GM12878 (cell line): ENCODE results near the gene PHKB. TPM values are rescaled to one million over a fixed set of nuclear protein-coding genes. Genes with fewer than 3 reads are reported as not detected.

Experiments
- ATAC-seq: fragments of 200-7000 bp; cut with Tn5 transposase; 3 replicates; pipeline ENCODE4 v1.9.1; 2020; ENCODE audit warnings: mild to moderate bottlenecking, moderate library complexity
- BruUV-seq: library from RNA; stranded (reverse); fragments of 400-500 nt; replicated peaks from 2 replicates; lab custom pipeline; 2021; lab: Mats Ljungman, UMichigan
- CTCF ChIA-PET: fragments of 300-600 bp; sonication (Branson Sonifier 250); formaldehyde crosslinking; extraction: SDS; loops from one replicate; lab custom pipeline; 2021; ENCODE audit warnings: inconsistent platforms; lab: Yijun Ruan, JAX
- POLR2A ChIA-PET: fragments of 350-600 bp; formaldehyde crosslinking; extraction: SDS; loops from one replicate; lab custom pipeline; 2021; ENCODE audit warnings: inconsistent platforms; lab: Charles Lee
- RAD21 ChIA-PET: fragments of 300-600 bp; sonication (Branson Sonifier 250); formaldehyde crosslinking; loops from one replicate; lab custom pipeline; 2023; ENCODE audit warnings: antibody characterized with exemption; ENCODE audit not compliant: unreplicated experiment; lab: Charles Lee
- SMC1A ChIA-PET: fragments of 300-600 bp; sonication (Branson Sonifier 250); formaldehyde crosslinking; loops from one replicate; lab custom pipeline; 2023; ENCODE audit not compliant: unreplicated experiment, uncharacterized antibody; lab: Charles Lee
- DNase-seq: peaks from one replicate; pipeline ENCODE4 v3.0.0-alpha.2; 2011; ENCODE audit warnings: low read depth, low spot score
- FAIRE-seq: peaks from 3 replicates; lab custom pipeline; 2011; peaks lifted over from hg19 to GRCh38; lab: Jason Lieb, UNC
- H2AFZ ChIP-seq: 2 replicates; pipeline ENCODE4 v1.6.0; 2011; ENCODE audit warnings: low read depth, low read length, control low read depth; ENCODE audit not compliant: control insufficient read depth
- H3K27ac ChIP-seq: 2 replicates; pipeline ENCODE4 v1.5.1; 2011; ENCODE audit warnings: control low read depth; ENCODE audit not compliant: control insufficient read depth, insufficient read depth
- H3K27me3 ChIP-seq, 2 experiments: replicated peaks in 1 of 2; 2 replicates each; pipeline versions ENCODE4 v1.6.0 to v1.6.1; 2011; ENCODE audit warnings: low read length in 1 of 2; ENCODE audit not compliant: control insufficient read depth in 2 of 2, insufficient read depth in 2 of 2
- H3K36me3 ChIP-seq, 2 experiments: 2 replicates each; pipeline ENCODE4 v1.5.1; 2011; ENCODE audit warnings: low read length in 1 of 2; ENCODE audit not compliant: control insufficient read depth in 2 of 2, insufficient read depth in 2 of 2
- H3K4me1 ChIP-seq: 2 replicates; pipeline ENCODE4 v1.6.1; 2011; ENCODE audit warnings: mild to moderate bottlenecking, low read length, moderate library complexity, mixed read lengths; ENCODE audit not compliant: control insufficient read depth, insufficient read depth
- H3K4me2 ChIP-seq: 2 replicates; pipeline ENCODE4 v1.6.0; 2011; ENCODE audit warnings: control low read depth; ENCODE audit not compliant: control insufficient read depth, insufficient read depth
- H3K4me3 ChIP-seq: fragments of 200-600 bp; sonication (generic); 2 replicates; pipeline ENCODE4 v1.5.1; 2016
- H3K79me2 ChIP-seq: 2 replicates; pipeline ENCODE4 v1.6.0; 2011; ENCODE audit warnings: low read length; ENCODE audit not compliant: control insufficient read depth, insufficient read depth
- H3K9ac ChIP-seq: 2 replicates; pipeline ENCODE4 v1.8.0; 2011; ENCODE audit warnings: low read length, control low read depth, mixed read lengths; ENCODE audit not compliant: control insufficient read depth, insufficient read depth
- H3K9me3 ChIP-seq: replicated peaks from 3 replicates; pipeline ENCODE4 v1.5.1; 2011; ENCODE audit warnings: mild to moderate bottlenecking, low read length; ENCODE audit not compliant: control insufficient read depth, insufficient read depth
- H4K20me1 ChIP-seq: 2 replicates; pipeline ENCODE4 v1.6.0; 2011; ENCODE audit not compliant: control insufficient read depth, insufficient read depth
- CHD4 ChIP-seq: fragments of 200-600 bp; sonication (generic); IDR thresholded peaks from 2 replicates; pipeline ENCODE4 v1.6.1; 2016; ENCODE audit warnings: mild to moderate bottlenecking
- EED ChIP-seq: sonication (generic); IDR thresholded peaks from 2 replicates; pipeline ENCODE4 v1.6.1; 2016; ENCODE audit warnings: antibody characterized with exemption, low read depth
- HDAC6 ChIP-seq: fragments of 200-600 bp; sonication (generic); IDR thresholded peaks from one replicate; pipeline ENCODE4 v1.8.0; 2017; ENCODE audit warnings: antibody characterized with exemption; ENCODE audit not compliant: unreplicated experiment
- IKZF2 ChIP-seq, 2 experiments: fragments of 450-650 bp; IDR thresholded peaks; 2 replicates each; pipeline ENCODE4 v1.6.1; 2017; ENCODE audit warnings: mild to moderate bottlenecking in 2 of 2, moderate library complexity in 2 of 2
- JUNB ChIP-seq: IDR thresholded peaks from 2 replicates; pipeline ENCODE4 v1.6.1; 2016; ENCODE audit warnings: antibody characterized with exemption, mild to moderate bottlenecking
- JUND ChIP-seq: IDR thresholded peaks from 2 replicates; pipeline ENCODE4 v1.6.1; 2012; ENCODE audit warnings: low read depth, mild to moderate bottlenecking, low read length, improper control_type of control experiment, moderate library complexity
- MTA3 ChIP-seq: IDR thresholded peaks from 2 replicates; pipeline ENCODE4 v1.6.1; 2012; ENCODE audit warnings: low read length, inconsistent platforms, borderline replicate concordance
- NFYB ChIP-seq: IDR thresholded peaks from 2 replicates; pipeline ENCODE4 v1.6.1; 2011; ENCODE audit warnings: low read depth, mild to moderate bottlenecking, low read length, improper control_type of control experiment, moderate library complexity; ENCODE audit not compliant: insufficient read depth
- POLR2AphosphoS2 ChIP-seq: IDR thresholded peaks from 2 replicates; pipeline ENCODE4 v1.6.1; 2011; ENCODE audit warnings: low read depth, mild to moderate bottlenecking, low read length, improper control_type of control experiment, moderate library complexity
- POLR2AphosphoS5 ChIP-seq: IDR thresholded peaks from 2 replicates; pipeline ENCODE4 v1.6.1; 2011; ENCODE audit warnings: mild to moderate bottlenecking, low read length, inconsistent platforms
- SP1 ChIP-seq: IDR thresholded peaks from one replicate; pipeline ENCODE4 v1.6.1; 2011; ENCODE audit warnings: low read depth, low read length
- ZZZ3 ChIP-seq: IDR thresholded peaks from 2 replicates; pipeline ENCODE4 v1.6.1; 2011; ENCODE audit warnings: low read depth; ENCODE audit not compliant: control insufficient read depth, insufficient read length
- WGBS: methylation state at CpG from one replicate; pipeline ENCODE4 v1.1.6; 2016; ENCODE audit warnings: low lambda C conversion rate; ENCODE audit not compliant: insufficient replicate concordance, insufficient coverage; ENCODE audit errors: missing lambda C conversion rate; 5-methylcytosine and 5-hydroxymethylcytosine counted together
- in situ Hi-C: fragments of 300-500 bp; cut with MboI; formaldehyde crosslinking; loops from 9 replicates; pipeline ENCODE4 v1.14.3; 2018; ENCODE audit warnings: mixed read lengths
- intact Hi-C: fragments of 100-400 bp; cut with micrococcal nuclease; formaldehyde crosslinking; loops from one replicate; pipeline ENCODE4 v1.14.2; 2022; ENCODE audit not compliant: unreplicated experiment
- polyA plus RNA-seq, 11 experiments: library from polyadenylated mRNA; depleted of rRNA in 4 of 11; unstranded in 6 of 11; stranded (reverse) in 5 of 11; fragments of >200 nt; fragmentation: Nextera tagmentation in 4 of 11; fragmentation: Illumina TruSeq in 1 of 11; extraction: Ambion mirVana in 4 of 11; extraction: Trizol in 1 of 11; gene quantifications; 1 replicate in 1 of 11; 2 replicates in 10 of 11; pipeline versions ENCODE4 v1.2.1 to v1.2.3, GENCODE V29; 2011 to 2016; ENCODE audit warnings: inconsistent platforms in 2 of 11, missing spikeins in 2 of 11, low read depth in 1 of 11
- total RNA-seq, 4 experiments: library from RNA; depleted of rRNA in 3 of 4; stranded (reverse); fragments of >200 nt in 3 of 4; fragmentation: Illumina TruSeq in 1 of 4; extraction: Trizol in 1 of 4; gene quantifications; 2 replicates each; pipeline versions ENCODE4 v1.2.1 to v1.2.3, GENCODE V29; 2013 to 2021
- TF ChIP-seq, protein P1 (sequence below): fragments of 450-650 bp; formaldehyde crosslinking; IDR thresholded peaks from 2 replicates; pipeline ENCODE4 v1.4.0; 2022; ENCODE audit warnings: mild to moderate bottlenecking, moderate library complexity
- TF ChIP-seq, protein P2 (sequence below): IDR thresholded peaks from 2 replicates; pipeline ENCODE4 v1.6.1; 2012; ENCODE audit warnings: improper control_type of control experiment, low read depth, low read length; ENCODE audit not compliant: insufficient replicate concordance
- TF ChIP-seq, protein P3 (sequence below): IDR thresholded peaks from 2 replicates; pipeline ENCODE4 v1.6.1; 2011; ENCODE audit warnings: low read depth, mild to moderate bottlenecking, low read length, moderate library complexity, borderline replicate concordance; ENCODE audit errors: extremely low read depth

Gene PHKB
- total and polyA plus RNA-seq, 10 of the 15 experiments (the other 5 are each of a cell fraction or from before 2014, with no cell fraction given): 14.2 to 65.6 (median 37.0) TPM

DNA sequence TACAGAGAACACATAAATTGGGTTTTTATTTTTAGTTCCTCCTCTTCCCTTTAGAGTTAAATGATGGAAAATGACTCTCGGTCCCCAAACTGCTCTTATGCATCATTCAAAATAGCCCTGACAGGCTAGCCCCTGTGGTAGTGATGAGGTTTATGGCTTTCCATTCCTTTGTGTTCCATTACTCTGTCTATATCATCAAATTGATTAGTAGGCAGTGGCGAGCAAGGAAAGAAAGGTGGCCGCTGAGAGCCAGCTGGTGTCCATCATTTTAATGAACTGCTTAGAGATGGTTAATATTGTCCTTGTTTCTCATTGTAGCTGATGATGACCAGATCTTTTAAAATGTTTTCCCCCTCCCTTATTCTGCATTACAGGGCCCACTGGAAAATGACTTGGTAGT lies 179.5 kb downstream of the PHKB start (continued):
- TF ChIP-seq SP1: no peak
- no peak for TF ChIP-seq NFYB
- TF ChIP-seq EED: no peak
- no peak for TF ChIP-seq JUNB
- TF ChIP-seq, protein P1, sequence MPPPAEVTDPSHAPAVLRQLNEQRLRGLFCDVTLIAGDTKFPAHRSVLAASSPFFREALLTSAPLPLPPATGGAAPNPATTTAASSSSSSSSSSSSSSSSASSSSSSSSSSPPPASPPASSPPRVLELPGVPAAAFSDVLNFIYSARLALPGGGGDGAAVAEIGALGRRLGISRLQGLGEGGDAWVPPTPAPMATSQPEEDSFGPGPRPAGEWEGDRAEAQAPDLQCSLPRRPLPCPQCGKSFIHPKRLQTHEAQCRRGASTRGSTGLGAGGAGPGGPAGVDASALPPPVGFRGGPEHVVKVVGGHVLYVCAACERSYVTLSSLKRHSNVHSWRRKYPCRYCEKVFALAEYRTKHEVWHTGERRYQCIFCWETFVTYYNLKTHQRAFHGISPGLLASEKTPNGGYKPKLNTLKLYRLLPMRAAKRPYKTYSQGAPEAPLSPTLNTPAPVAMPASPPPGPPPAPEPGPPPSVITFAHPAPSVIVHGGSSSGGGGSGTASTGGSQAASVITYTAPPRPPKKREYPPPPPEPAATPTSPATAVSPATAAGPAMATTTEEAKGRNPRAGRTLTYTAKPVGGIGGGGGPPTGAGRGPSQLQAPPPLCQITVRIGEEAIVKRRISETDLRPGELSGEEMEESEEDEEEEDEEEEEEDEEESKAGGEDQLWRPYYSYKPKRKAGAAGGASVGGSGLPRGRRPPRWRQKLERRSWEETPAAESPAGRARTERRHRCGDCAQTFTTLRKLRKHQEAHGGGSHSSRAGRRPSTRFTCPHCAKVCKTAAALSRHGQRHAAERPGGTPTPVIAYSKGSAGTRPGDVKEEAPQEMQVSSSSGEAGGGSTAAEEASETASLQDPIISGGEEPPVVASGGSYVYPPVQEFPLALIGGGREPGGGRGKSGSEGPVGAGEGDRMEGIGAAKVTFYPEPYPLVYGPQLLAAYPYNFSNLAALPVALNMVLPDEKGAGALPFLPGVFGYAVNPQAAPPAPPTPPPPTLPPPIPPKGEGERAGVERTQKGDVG (CRISPR knock-in tag): no peak
- no peak for TF ChIP-seq JUND
- TF ChIP-seq, all 136 proteins: peak for 0

DNA sequence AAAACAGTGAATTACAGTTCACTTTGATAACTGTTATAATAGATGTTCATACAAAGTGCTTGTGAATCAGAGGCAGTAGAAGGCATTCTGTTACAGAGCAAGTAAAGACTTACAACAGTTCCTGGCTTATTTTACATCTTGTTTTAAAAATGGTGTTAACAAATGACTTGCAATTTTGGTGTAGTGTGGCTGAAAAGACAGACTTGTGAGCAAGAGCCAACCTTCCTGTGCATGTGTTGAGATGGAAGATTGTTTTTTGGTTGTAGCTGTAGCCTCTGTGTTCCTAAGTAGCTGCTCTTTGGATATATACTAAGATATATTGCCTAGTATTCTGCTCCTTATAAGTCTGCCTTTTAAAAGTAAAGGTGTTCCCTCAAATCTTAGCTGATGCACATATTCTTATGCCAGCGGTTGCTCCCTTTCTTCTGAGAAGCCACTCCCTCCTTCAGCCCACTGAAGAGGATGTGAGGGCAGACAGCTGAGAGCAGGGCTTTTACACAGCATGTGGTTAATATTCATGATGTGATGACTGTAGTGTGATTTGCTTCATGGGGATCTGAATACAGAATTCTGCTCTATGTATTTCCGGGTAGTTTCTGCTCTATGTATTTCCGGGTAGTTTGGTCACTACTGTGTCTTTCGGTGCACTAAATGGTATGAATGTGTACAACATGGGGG lies 182.3 kb downstream of the PHKB start:
- SMC1A ChIA-PET: interaction anchor here (0.9 to 1.0 kb wide), 2 partner anchors 51 to 105 kb away, joined by 3 read pairs; no protein-coding TSS in a partner anchor
- no peaks in the 10 kb centered on the region for H3K4me1 ChIP-seq
- intact Hi-C loops: no loop called here
- no TSS peak for BruUV-seq
- in situ Hi-C loops: no loop called here
- no peaks in the 10 kb centered on the region for H4K20me1 ChIP-seq
- WGBS: 39% methylated on average over 4 of the region's 4 CpGs
- RAD21 ChIA-PET: no interaction called here
- H2AFZ ChIP-seq: no peak overlapping the region
- no peak overlapping the region for H3K9ac ChIP-seq
- H3K27ac ChIP-seq: no peak overlapping the region
- ATAC-seq: no peak
- H3K27me3 ChIP-seq: no peaks in the 10 kb centered on the region
- H3K4me3 ChIP-seq: no peak overlapping the region
- DNase-seq: no peak
- no peak for FAIRE-seq
- no peaks in the 10 kb centered on the region for H3K9me3 ChIP-seq
- peaks cover 0 to 3% of the 10 kb centered on the region in 2 experiments; a peak in 1 of 4 replicates for H3K36me3 ChIP-seq
- no peaks in the 10 kb centered on the region for H3K79me2 ChIP-seq
- H3K4me2 ChIP-seq: no peak overlapping the region
- POLR2A ChIA-PET: no interaction called here
- CTCF ChIA-PET: no interaction called here
- no peak for TF ChIP-seq CHD4
- TF ChIP-seq, protein P2, sequence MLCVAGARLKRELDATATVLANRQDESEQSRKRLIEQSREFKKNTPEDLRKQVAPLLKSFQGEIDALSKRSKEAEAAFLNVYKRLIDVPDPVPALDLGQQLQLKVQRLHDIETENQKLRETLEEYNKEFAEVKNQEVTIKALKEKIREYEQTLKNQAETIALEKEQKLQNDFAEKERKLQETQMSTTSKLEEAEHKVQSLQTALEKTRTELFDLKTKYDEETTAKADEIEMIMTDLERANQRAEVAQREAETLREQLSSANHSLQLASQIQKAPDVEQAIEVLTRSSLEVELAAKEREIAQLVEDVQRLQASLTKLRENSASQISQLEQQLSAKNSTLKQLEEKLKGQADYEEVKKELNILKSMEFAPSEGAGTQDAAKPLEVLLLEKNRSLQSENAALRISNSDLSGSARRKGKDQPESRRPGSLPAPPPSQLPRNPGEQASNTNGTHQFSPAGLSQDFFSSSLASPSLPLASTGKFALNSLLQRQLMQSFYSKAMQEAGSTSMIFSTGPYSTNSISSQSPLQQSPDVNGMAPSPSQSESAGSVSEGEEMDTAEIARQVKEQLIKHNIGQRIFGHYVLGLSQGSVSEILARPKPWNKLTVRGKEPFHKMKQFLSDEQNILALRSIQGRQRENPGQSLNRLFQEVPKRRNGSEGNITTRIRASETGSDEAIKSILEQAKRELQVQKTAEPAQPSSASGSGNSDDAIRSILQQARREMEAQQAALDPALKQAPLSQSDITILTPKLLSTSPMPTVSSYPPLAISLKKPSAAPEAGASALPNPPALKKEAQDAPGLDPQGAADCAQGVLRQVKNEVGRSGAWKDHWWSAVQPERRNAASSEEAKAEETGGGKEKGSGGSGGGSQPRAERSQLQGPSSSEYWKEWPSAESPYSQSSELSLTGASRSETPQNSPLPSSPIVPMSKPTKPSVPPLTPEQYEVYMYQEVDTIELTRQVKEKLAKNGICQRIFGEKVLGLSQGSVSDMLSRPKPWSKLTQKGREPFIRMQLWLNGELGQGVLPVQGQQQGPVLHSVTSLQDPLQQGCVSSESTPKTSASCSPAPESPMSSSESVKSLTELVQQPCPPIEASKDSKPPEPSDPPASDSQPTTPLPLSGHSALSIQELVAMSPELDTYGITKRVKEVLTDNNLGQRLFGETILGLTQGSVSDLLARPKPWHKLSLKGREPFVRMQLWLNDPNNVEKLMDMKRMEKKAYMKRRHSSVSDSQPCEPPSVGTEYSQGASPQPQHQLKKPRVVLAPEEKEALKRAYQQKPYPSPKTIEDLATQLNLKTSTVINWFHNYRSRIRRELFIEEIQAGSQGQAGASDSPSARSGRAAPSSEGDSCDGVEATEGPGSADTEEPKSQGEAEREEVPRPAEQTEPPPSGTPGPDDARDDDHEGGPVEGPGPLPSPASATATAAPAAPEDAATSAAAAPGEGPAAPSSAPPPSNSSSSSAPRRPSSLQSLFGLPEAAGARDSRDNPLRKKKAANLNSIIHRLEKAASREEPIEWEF: no peak
- no peak for TF ChIP-seq NFYB
- TF ChIP-seq MTA3: no peak
- no peak for TF ChIP-seq POLR2AphosphoS2
- no peak for TF ChIP-seq POLR2AphosphoS5
- TF ChIP-seq, protein P3, sequence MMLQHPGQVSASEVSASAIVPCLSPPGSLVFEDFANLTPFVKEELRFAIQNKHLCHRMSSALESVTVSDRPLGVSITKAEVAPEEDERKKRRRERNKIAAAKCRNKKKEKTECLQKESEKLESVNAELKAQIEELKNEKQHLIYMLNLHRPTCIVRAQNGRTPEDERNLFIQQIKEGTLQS: no peak
- no peak for TF ChIP-seq HDAC6
- no peak for TF ChIP-seq ZZZ3
- TF ChIP-seq IKZF2 (IDR thresholded peaks at IDR 0.05): no peak
